ENCODE data around the gene PDF.
"Not testable (repeated sequence)": the region's sequence is repeated elsewhere in the genome, so short reads cannot be mapped to it uniquely, and the experiment has no call there.

Gene PDF
- 1.1 to 7.5 (median 1.7) reads per million in 4 experiments for total RNA-seq

- DNase-seq = peak; percentile 76
These were observed at the start of gene PDF for GRCh38 chr16:69330286-69331109. Gene PDF, minus strand, starts transcription at chr16:69330588. Its CDS starts 18 bp downstream, at chr16:69330570.

- no peak for DNase-seq
These were observed 48.4 kb upstream of the PDF start for GRCh38 chr16:69378760-69379159.

- DNase-seq = no peak
These were observed 47.6 kb upstream of the PDF start for GRCh38 chr16:69378036-69378435.

GRCh38 chr16:69376393-69377059 lies 46.1 kb upstream of the PDF start:
- DNase-seq = no peak

GRCh38 chr16:69373019-69373418 lies 42.6 kb upstream of the PDF start:
- DNase-seq = no peak

GRCh38 chr16:69371564-69371963 lies 41.2 kb upstream of the PDF start:
- no peak for DNase-seq

- no peak for DNase-seq
These were observed 38.5 kb upstream of the PDF start for GRCh38 chr16:69368866-69369265.

GRCh38 chr16:69367980-69368379 lies 37.6 kb upstream of the PDF start:
- DNase-seq = no peak

- no peak for DNase-seq
These were observed 36.0 kb upstream of the PDF start for GRCh38 chr16:69366431-69366830.

- no peak for DNase-seq
These were observed 35.5 kb upstream of the PDF start for GRCh38 chr16:69365901-69366300.

GRCh38 chr16:69364088-69364487 lies 33.7 kb upstream of the PDF start:
- DNase-seq = no peak

- no peak for DNase-seq
These were observed 32.9 kb upstream of the PDF start for GRCh38 chr16:69363281-69363717.

- not testable (repeated sequence) for DNase-seq
These were observed 29.7 kb upstream of the PDF start for GRCh38 chr16:69360070-69360469.

- no peak for DNase-seq
These were observed 21.1 kb upstream of the PDF start, which contains the start of gene TMED6 for GRCh38 chr16:69351309-69352027. Gene TMED6, minus strand, starts transcription at chr16:69351786. Its CDS starts 33 bp downstream, at chr16:69351753.

- no peak for DNase-seq
These were observed 20.2 kb upstream of the PDF start for GRCh38 chr16:69350536-69351133.

- DNase-seq = no peak
These were observed 19.1 kb upstream of the PDF start for GRCh38 chr16:69349536-69349935.

- DNase-seq = no peak
These were observed 17.8 kb upstream of the PDF start for GRCh38 chr16:69348222-69348621.

- DNase-seq = no peak
These were observed 16.3 kb upstream of the PDF start for GRCh38 chr16:69346683-69347082.

- no peak for DNase-seq
These were observed 15.5 kb upstream of the PDF start for GRCh38 chr16:69345923-69346322.

- DNase-seq = no peak
These were observed 13.8 kb upstream of the PDF start for GRCh38 chr16:69344171-69344570.

- DNase-seq = no peak
These were observed 9.8 kb upstream of the PDF start for GRCh38 chr16:69340095-69340644.

- peak; percentile 81 for DNase-seq
These were observed 9.1 kb upstream of the PDF start, which contains the start of the genes COG8 and NIP7 for GRCh38 chr16:69339289-69340094. Gene COG8, minus strand, starts transcription at chr16:69339564. Its CDS starts 12 bp downstream, at chr16:69339552. Gene NIP7, plus strand, starts transcription at chr16:69339772. Its CDS starts 58 bp downstream, at chr16:69339830.

Measured in effector CD8-positive, alpha-beta T cell (primary cell).